Endothelial cell of umbilical vein (primary cell): ENCODE results near the gene SPTBN5. TPM values are rescaled to one million over a fixed set of nuclear protein-coding genes. Genes with fewer than 3 reads are reported as not detected.

Experiments used
- BruUV-seq: library from RNA; stranded (reverse); fragments of 400-500 nt; replicated peaks from 2 replicates; lab custom pipeline; 2021; lab: Mats Ljungman, UMichigan
- CTCF ChIA-PET: fragments of 300-600, 350-600 bp; sonication (Branson Sonifier 250); formaldehyde crosslinking; loops from one replicate; lab custom pipeline; 2021; ENCODE audit warnings: antibody characterized with exemption, inconsistent platforms; lab: Charles Lee
- POLR2A ChIA-PET: fragments of 300-600, 350-600 bp; sonication (Branson Sonifier 250); formaldehyde crosslinking; loops from one replicate; lab custom pipeline; 2021; ENCODE audit warnings: antibody characterized with exemption, inconsistent platforms; lab: Charles Lee
- DNase-seq: peaks from one replicate; pipeline ENCODE4 v3.0.0-alpha.2; 2011; ENCODE audit warnings: low read depth, low spot score
- FAIRE-seq: peaks from 2 replicates; lab custom pipeline; 2011; peaks lifted over from hg19 to GRCh38; lab: Jason Lieb, UNC
- H2AFZ ChIP-seq: 2 replicates; pipeline ENCODE4 v1.6.0; 2012; ENCODE audit warnings: low read depth, low read length, control low read depth, inconsistent platforms
- H3K27ac ChIP-seq: 2 replicates; pipeline ENCODE4 v1.5.1; 2011; ENCODE audit warnings: low read depth, mild to moderate bottlenecking, control low read depth, low read length, moderate library complexity; ENCODE audit not compliant: insufficient read depth
- H3K27me3 ChIP-seq, 2 experiments: 2 replicates each; pipeline versions ENCODE4 v1.6.0 to v1.6.1; 2011; ENCODE audit warnings: low read length in 2 of 2, mixed read lengths in 1 of 2; ENCODE audit not compliant: control insufficient read depth in 2 of 2, insufficient read depth in 2 of 2
- H3K36me3 ChIP-seq, 2 experiments: 2 replicates in 1 of 2; 3 replicates in 1 of 2; pipeline ENCODE4 v1.5.1; 2011; ENCODE audit warnings: low read length in 2 of 2, mild to moderate bottlenecking in 1 of 2, moderate library complexity in 1 of 2; ENCODE audit not compliant: control insufficient read depth in 2 of 2, insufficient read depth in 2 of 2; ENCODE audit errors: extremely low read depth in 1 of 2
- H3K4me1 ChIP-seq: 3 replicates; pipeline ENCODE4 v1.5.1; 2011; ENCODE audit warnings: mild to moderate bottlenecking, low read length; ENCODE audit not compliant: control insufficient read depth, insufficient read depth; ENCODE audit errors: extremely low read depth
- H3K4me2 ChIP-seq: 2 replicates; pipeline ENCODE4 v1.6.1; 2011; ENCODE audit warnings: low read length, control low read depth, mixed read lengths; ENCODE audit not compliant: insufficient read depth
- H3K4me3 ChIP-seq, 3 experiments: fragments of 200-600 bp in 1 of 3; sonication (generic), shearing (Covaris generic) in 1 of 3; replicated peaks in 1 of 3; 2 replicates each; pipeline ENCODE4 v1.5.1; 2011 to 2016; ENCODE audit warnings: control low read depth in 3 of 3, low read length in 3 of 3, mild to moderate bottlenecking in 2 of 3, inconsistent platforms in 1 of 3, low read depth in 1 of 3, moderate library complexity in 1 of 3; ENCODE audit not compliant: insufficient read depth in 1 of 3
- H3K79me2 ChIP-seq: 2 replicates; pipeline ENCODE4 v1.6.0; 2012; ENCODE audit warnings: low read length, inconsistent platforms; ENCODE audit not compliant: control insufficient read depth, insufficient read depth
- H3K9ac ChIP-seq: replicated peaks from 2 replicates; pipeline ENCODE3; 2011; ENCODE audit warnings: low read length, control low read depth; ENCODE audit not compliant: insufficient read depth; ENCODE audit errors: extremely low read depth
- H3K9me1 ChIP-seq: replicated peaks from 3 replicates; pipeline ENCODE4 v1.6.0; 2011; ENCODE audit warnings: mild to moderate bottlenecking, low read length; ENCODE audit not compliant: control insufficient read depth, insufficient read depth; ENCODE audit errors: extremely low read depth
- H3K9me3 ChIP-seq: replicated peaks from 2 replicates; pipeline ENCODE4 v1.5.1; 2012; ENCODE audit warnings: low read length, inconsistent platforms; ENCODE audit not compliant: control insufficient read depth, insufficient read depth
- H4K20me1 ChIP-seq: replicated peaks from 2 replicates; pipeline ENCODE3; 2011; ENCODE audit warnings: mild to moderate bottlenecking, low read length; ENCODE audit not compliant: control insufficient read depth, insufficient read depth; ENCODE audit errors: extremely low read depth
- EZH2 ChIP-seq: IDR thresholded peaks from 2 replicates; pipeline ENCODE4 v1.6.1; 2012; ENCODE audit warnings: borderline replicate concordance, low read depth, mild to moderate bottlenecking, moderate library complexity, low read length, inconsistent platforms; ENCODE audit not compliant: severe bottlenecking
- FOS ChIP-seq: IDR thresholded peaks from 2 replicates; pipeline ENCODE4 v1.6.1; 2011; ENCODE audit warnings: mild to moderate bottlenecking, low read length, moderate library complexity, borderline replicate concordance; ENCODE audit not compliant: insufficient read depth
- GATA2 ChIP-seq: IDR thresholded peaks from 2 replicates; pipeline ENCODE4 v1.7.0; 2011; ENCODE audit warnings: low read depth, mild to moderate bottlenecking, moderate library complexity, mixed read lengths, low read length; ENCODE audit not compliant: insufficient read length, insufficient read depth
- JUN ChIP-seq: IDR thresholded peaks from 2 replicates; pipeline ENCODE4 v1.6.1; 2011; ENCODE audit warnings: borderline replicate concordance, low read depth; ENCODE audit not compliant: insufficient read length, insufficient read depth
- MAX ChIP-seq: IDR thresholded peaks from 2 replicates; pipeline ENCODE4 v1.6.1; 2011; ENCODE audit not compliant: insufficient read depth, insufficient read length
- MYC ChIP-seq: IDR thresholded peaks from one replicate; pipeline ENCODE4 v1.6.1; 2011; ENCODE audit warnings: mild to moderate bottlenecking, low read depth, low read length
- POLR2A ChIP-seq: IDR thresholded peaks from 2 replicates; pipeline ENCODE4 v1.6.1; 2012; ENCODE audit warnings: low read depth, mild to moderate bottlenecking, control low read depth, low read length
- POLR2AphosphoS5 ChIP-seq: IDR thresholded peaks from 2 replicates; pipeline ENCODE4 v1.6.1; 2012; ENCODE audit warnings: low read depth, mild to moderate bottlenecking, control low read depth, low read length, moderate library complexity; ENCODE audit not compliant: insufficient read depth
- dilution Hi-C: fragments of 300-500 bp; cut with MboI; formaldehyde crosslinking; loops from one replicate; pipeline ENCODE4 v1.15.0; 2019; ENCODE audit warnings: low sequenced_read_pairs; ENCODE audit not compliant: extremely low pct_ligation_motif_present
- intact Hi-C: fragments of 100-400 bp; cut with micrococcal nuclease; formaldehyde crosslinking; loops from one replicate; pipeline ENCODE4 v1.10.0; 2022
- polyA plus RNA-seq, 4 experiments: library from polyadenylated mRNA; depleted of rRNA in 3 of 4; stranded (reverse) in 3 of 4; unstranded in 1 of 4; fragments of >200 nt; gene quantifications; 2 replicates each; pipeline versions ENCODE4 v1.2.1 to v1.2.3, GENCODE V29; 2011 to 2012; ENCODE audit warnings: missing spikeins in 1 of 4
- total RNA-seq: library from RNA; stranded (reverse); gene quantifications from 2 replicates; pipeline ENCODE4 v1.2.3, GENCODE V29; 2021
- TF ChIP-seq, protein P1 (sequence below), 2 donors: IDR thresholded peaks; 1 replicate in 1 of 2; 2 replicates in 1 of 2; pipeline ENCODE4 v1.5.1; 2011; ENCODE audit warnings: low read length in 2 of 2, mild to moderate bottlenecking in 2 of 2, moderate library complexity in 2 of 2, control low read depth in 1 of 2, inconsistent platforms in 1 of 2, low read depth in 1 of 2; ENCODE audit not compliant: insufficient read depth in 1 of 2; ENCODE audit errors: extremely low read depth in 1 of 2

Gene SPTBN5
- total and polyA plus RNA-seq, 2 donors (not counting 3 experiments of a cell fraction or from before 2014, with no cell fraction given), result 12.0 to 19.0 TPM

DNA sequence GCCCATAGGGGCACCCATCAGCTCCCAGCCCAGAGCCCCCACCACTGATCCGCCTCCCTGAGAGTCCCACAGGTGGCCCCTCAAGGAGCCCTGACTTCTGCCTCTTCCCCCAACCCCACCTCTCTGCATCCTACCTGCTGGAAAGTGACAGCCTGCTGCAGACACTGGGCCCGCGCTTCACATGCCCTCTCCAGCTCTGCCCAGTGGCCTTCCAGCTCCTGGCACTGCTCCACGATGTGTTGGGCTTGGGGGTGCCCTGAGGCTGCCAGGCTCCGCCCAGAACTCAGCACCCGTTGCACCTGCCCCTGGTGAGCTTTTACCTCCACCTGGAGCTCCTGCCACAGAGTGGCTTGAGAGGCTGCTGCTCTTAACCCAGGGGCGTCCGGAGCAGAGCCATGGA is 20.1 kb downstream of the SPTBN5 start:
- no TSS peak for BruUV-seq
- H4K20me1 ChIP-seq, result no peaks in the 10 kb centered on the region
- H3K4me3 ChIP-seq, result no peak overlapping the region
- H3K4me2 ChIP-seq, result no peak overlapping the region
- intact Hi-C loops (no loop called here), dilution Hi-C loops (no loop called here)
- no peak overlapping the region for H3K9ac ChIP-seq
- no peaks in the 10 kb centered on the region for H3K27me3 ChIP-seq
- TF ChIP-seq MAX (no peak), MYC (no peak), EZH2 (no peak), JUN (no peak), GATA2 (no peak), POLR2A (no peak), POLR2AphosphoS5 (no peak), FOS (no peak)
- TF ChIP-seq, protein P1, sequence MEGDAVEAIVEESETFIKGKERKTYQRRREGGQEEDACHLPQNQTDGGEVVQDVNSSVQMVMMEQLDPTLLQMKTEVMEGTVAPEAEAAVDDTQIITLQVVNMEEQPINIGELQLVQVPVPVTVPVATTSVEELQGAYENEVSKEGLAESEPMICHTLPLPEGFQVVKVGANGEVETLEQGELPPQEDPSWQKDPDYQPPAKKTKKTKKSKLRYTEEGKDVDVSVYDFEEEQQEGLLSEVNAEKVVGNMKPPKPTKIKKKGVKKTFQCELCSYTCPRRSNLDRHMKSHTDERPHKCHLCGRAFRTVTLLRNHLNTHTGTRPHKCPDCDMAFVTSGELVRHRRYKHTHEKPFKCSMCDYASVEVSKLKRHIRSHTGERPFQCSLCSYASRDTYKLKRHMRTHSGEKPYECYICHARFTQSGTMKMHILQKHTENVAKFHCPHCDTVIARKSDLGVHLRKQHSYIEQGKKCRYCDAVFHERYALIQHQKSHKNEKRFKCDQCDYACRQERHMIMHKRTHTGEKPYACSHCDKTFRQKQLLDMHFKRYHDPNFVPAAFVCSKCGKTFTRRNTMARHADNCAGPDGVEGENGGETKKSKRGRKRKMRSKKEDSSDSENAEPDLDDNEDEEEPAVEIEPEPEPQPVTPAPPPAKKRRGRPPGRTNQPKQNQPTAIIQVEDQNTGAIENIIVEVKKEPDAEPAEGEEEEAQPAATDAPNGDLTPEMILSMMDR (IDR thresholded peaks at IDR 0.05; ENCODE audit: extremely low read depth in 1 of 2, insufficient read depth in 1 of 2, low read depth in 1 of 2, low read length in 2 of 2), result no peak
- ChIA-PET POLR2A (no interaction called here), CTCF (interaction anchor here (0.6 to 1.3 kb wide), 2 partner anchors 31 to 342 kb away, joined by 3 read pairs; no protein-coding TSS in a partner anchor)
- no peaks in the 10 kb centered on the region for H3K4me1 ChIP-seq
- H3K9me1 ChIP-seq, result no peaks in the 10 kb centered on the region
- no peak overlapping the region for H2AFZ ChIP-seq
- H3K9me3 ChIP-seq, result no peaks in the 10 kb centered on the region
- no peaks in the 10 kb centered on the region for H3K79me2 ChIP-seq
- H3K36me3 ChIP-seq, result peaks cover 0 to 49% of the 10 kb centered on the region in 2 experiments
- DNase-seq (no peak), FAIRE-seq (no peak)
- H3K27ac ChIP-seq, result no peak overlapping the region
